Uterus (tissue), 4 donors: ENCODE measurements around the gene TNS4. TPM values are rescaled to one million over a fixed set of nuclear protein-coding genes. Genes with fewer than 3 reads are reported as not detected.

Experiments used
- DNase-seq, 2 donors: peaks; one replicate each; pipeline ENCODE4 v3.0.0-alpha.2; 2019 to 2020
- H3K27ac ChIP-seq, 2 donors: fragments of 200-600 bp; sonication (generic); 1 replicate in 1 of 2; 2 replicates in 1 of 2; pipeline ENCODE4 v1.5.1; 2016 to 2018
- H3K27me3 ChIP-seq, 2 donors: fragments of 200-600 bp; sonication (generic); one replicate each; pipeline ENCODE4 v1.5.1; 2018 to 2019; ENCODE audit warnings: control low read depth in 1 of 2
- H3K36me3 ChIP-seq, 2 donors: fragments of 200-600 bp; sonication (generic); one replicate each; pipeline ENCODE4 v1.5.1; 2019; ENCODE audit warnings: control low read depth in 1 of 2
- H3K4me1 ChIP-seq, 2 donors: fragments of 200-600 bp; sonication (generic); one replicate each; pipeline ENCODE4 v1.5.1; 2018 to 2019; ENCODE audit warnings: control low read depth in 1 of 2
- H3K4me3 ChIP-seq, 2 donors: fragments of 200-600 bp; sonication (generic); 1 replicate in 1 of 2; 2 replicates in 1 of 2; pipeline ENCODE4 v1.5.1; 2018 to 2019; ENCODE audit warnings: mild to moderate bottlenecking in 1 of 2
- H3K9me3 ChIP-seq, 2 donors: fragments of 200-600 bp; sonication (generic); one replicate each; pipeline ENCODE4 v1.5.1; 2019; ENCODE audit warnings: control low read depth in 1 of 2
- CTCF ChIP-seq, 4 experiments: fragments of 200-600 bp in 2 of 4; fragments of 450-650 bp in 2 of 4; sonication (generic) in 2 of 4; IDR thresholded peaks; one replicate each; pipeline ENCODE4 v1.5.1; 2016 to 2019; ENCODE audit warnings: antibody characterized with exemption in 4 of 4, mild to moderate bottlenecking in 2 of 4, moderate library complexity in 1 of 4
- POLR2A ChIP-seq, 2 donors: fragments of 450-650 bp; IDR thresholded peaks; one replicate each; pipeline ENCODE4 v1.6.1; 2016; ENCODE audit warnings: antibody characterized with exemption in 2 of 2, mild to moderate bottlenecking in 1 of 2, moderate library complexity in 1 of 2
- intact Hi-C: fragments of 100-400 bp; cut with DNase I; formaldehyde crosslinking; loops from one replicate; pipeline ENCODE4 v1.15.1; 2023; ENCODE audit warnings: low total_unique reads
- total RNA-seq, 4 donors: library from RNA; depleted of rRNA in 3 of 4; stranded (reverse); fragments of >200 nt in 3 of 4; gene quantifications; one replicate each; pipeline versions ENCODE4 v1.1.0 to v1.2.4, GENCODE V29; 2014 to 2023
- donor health status: DM: yes; HTN: yes; CAD: no.

The TNS4 gene
- total RNA-seq, 4 donors from 2014 or later, result 0.09 to 2.6 (median 0.28) TPM; not detected in 1

DNA sequence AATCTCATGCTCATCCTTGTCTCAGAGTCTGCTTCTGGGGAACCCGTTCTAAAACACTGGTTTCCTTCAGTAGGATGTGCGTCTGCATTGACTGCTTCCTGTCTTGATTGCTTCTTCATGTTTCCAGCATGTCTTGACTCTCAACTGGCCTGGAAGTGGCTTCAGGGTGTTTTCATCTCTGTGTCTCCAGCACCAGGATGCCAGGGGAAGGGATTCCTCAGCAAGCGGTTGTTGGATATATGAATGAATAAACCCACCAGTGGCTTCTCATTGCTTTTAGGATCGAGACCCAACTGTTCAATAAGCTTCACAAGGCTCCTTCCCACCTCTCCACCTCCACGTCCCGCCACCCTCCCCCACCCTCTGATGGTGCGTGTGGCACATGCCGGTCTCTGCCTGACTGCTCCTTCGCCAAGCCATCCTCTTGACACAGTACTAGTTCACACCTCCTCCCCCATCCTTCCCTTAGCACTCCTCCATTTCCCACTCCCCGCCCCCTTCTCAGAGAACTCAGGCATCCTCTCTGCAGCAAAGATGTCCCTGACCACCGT, 14.1 kb upstream of the TNS4 start:
- H3K9me3 ChIP-seq, result no peaks in the 10 kb centered on the region
- intact Hi-C loops, result no loop called here
- no peak for DNase-seq
- H3K4me3 ChIP-seq, result no peak overlapping the region
- TF ChIP-seq POLR2A (IDR thresholded peaks at IDR 0.05) (no peak), CTCF (IDR thresholded peaks at IDR 0.05) (no peak)
- no peak overlapping the region for H3K27ac ChIP-seq
- H3K27me3 ChIP-seq, result no peaks in the 10 kb centered on the region
- no peaks in the 10 kb centered on the region for H3K36me3 ChIP-seq
- H3K4me1 ChIP-seq, result no peaks in the 10 kb centered on the region

DNA sequence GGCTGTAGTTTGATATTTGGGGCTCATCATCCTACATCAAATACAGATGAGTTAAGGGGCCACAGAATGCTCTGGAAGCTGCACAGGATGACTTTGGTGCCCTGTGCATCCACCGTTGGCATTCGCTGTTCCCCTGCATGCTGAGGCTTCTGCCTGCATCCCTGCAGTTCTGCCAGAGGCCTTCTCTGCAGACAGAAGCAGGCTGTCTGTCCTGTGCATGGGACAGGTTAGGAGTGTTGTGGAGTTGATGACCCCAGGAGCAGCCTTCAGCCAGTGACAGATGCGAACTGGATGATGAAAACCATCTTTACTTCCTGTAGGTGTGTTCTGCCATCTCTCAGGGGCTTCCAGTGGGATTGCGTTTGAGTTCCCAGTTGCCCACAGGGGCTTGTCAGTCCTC, 13.6 kb upstream of the TNS4 start:
- no peaks in the 10 kb centered on the region for H3K9me3 ChIP-seq
- TF ChIP-seq POLR2A (IDR thresholded peaks at IDR 0.05) (no peak), CTCF (IDR thresholded peaks at IDR 0.05) (no peak)
- no peaks in the 10 kb centered on the region for H3K27me3 ChIP-seq
- DNase-seq, result no peak
- intact Hi-C loops, result no loop called here
- no peak overlapping the region for H3K27ac ChIP-seq
- H3K4me1 ChIP-seq, result no peaks in the 10 kb centered on the region
- H3K4me3 ChIP-seq, result no peak overlapping the region
- no peaks in the 10 kb centered on the region for H3K36me3 ChIP-seq

GRCh38 chr17:40514013-40514875, 12.8 kb upstream of the TNS4 start:
- TF ChIP-seq POLR2A (IDR thresholded peaks at IDR 0.05) (no peak), CTCF (IDR thresholded peaks at IDR 0.05) (no peak)
- no peaks in the 10 kb centered on the region for H3K27me3 ChIP-seq
- H3K9me3 ChIP-seq, result no peaks in the 10 kb centered on the region
- intact Hi-C loops, result no loop called here
- no peak for DNase-seq
- no peak overlapping the region for H3K27ac ChIP-seq
- no peaks in the 10 kb centered on the region for H3K36me3 ChIP-seq
- no peaks in the 10 kb centered on the region for H3K4me1 ChIP-seq
- no peak overlapping the region for H3K4me3 ChIP-seq

DNA sequence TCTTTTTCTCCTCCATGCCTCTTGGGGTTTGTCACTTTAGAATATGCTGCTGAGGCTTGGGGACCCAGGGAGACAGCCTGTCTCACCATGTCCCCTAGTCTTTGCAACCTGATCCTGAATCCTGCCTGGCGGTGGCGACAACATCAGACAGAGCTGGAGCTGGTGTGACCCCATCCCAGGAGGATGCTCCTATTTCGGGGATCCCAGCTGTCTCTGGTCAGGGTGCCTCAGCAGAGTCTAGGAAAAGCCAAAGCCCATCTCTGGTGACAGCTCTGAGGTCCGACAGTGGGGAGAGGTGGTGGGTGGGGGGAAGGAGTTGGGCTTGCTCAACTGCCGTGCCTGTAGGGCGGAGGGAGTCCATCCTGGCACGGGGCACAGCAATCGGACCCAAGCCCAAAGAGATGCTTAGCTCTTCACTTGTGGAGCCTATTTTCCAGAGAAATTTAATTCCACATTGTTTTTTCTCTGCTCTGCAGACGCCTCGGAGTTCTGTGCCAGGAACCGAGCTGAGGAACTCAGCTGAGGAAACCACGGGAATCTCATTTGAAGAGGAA, 10.3 kb upstream of the TNS4 start:
- Histone ChIP-seq H3K36me3 (no peaks in the 10 kb centered on the region), H3K4me1 (no peaks in the 10 kb centered on the region), H3K4me3 (no peak overlapping the region), H3K9me3 (no peaks in the 10 kb centered on the region), H3K27me3 (no peaks in the 10 kb centered on the region), H3K27ac (no peak overlapping the region)
- DNase-seq, result no peak
- intact Hi-C loops, result no loop called here
- no peak for TF ChIP-seq CTCF (IDR thresholded peaks at IDR 0.05)
- TF ChIP-seq POLR2A (IDR thresholded peaks at IDR 0.05), result no peak

DNA sequence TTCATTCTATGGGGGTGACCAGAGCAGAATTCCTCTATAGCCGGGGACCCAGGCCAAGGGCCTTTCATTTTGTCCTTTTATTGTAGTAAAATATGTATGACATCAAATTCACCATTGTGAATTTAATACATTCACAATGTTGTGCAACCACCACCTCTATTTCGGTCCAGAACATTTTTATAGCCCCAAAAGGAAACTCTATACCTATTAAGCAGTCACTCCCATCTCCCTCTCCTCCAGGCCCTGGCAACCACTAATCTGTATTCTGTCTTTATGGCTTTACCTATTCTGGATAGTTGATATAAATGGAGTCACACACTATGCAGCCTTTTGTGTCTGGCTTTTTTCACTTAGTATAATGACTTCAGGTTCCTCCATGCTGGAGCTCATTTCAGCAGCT, 9.7 kb upstream of the TNS4 start:
- no peak for TF ChIP-seq CTCF (IDR thresholded peaks at IDR 0.05)
- TF ChIP-seq POLR2A (IDR thresholded peaks at IDR 0.05), result no peak
- Histone ChIP-seq H3K27ac (no peak overlapping the region), H3K27me3 (no peaks in the 10 kb centered on the region), H3K4me1 (no peaks in the 10 kb centered on the region), H3K9me3 (no peaks in the 10 kb centered on the region), H3K4me3 (no peak overlapping the region), H3K36me3 (no peaks in the 10 kb centered on the region)
- intact Hi-C loops, result no loop called here
- DNase-seq, result no peak
